M059J (cell line): ENCODE results near the gene MIEF2. TPM values are rescaled to one million over a fixed set of nuclear protein-coding genes. Genes with fewer than 3 reads are reported as not detected.

Source experiments
- DNase-seq: peaks from one replicate; pipeline ENCODE4 v3.0.0-alpha.2; 2012; ENCODE audit warnings: low read depth
- total RNA-seq: library from RNA; depleted of rRNA; stranded (reverse); fragments of >200 nt; shearing (Covaris generic); gene quantifications from 2 replicates; pipeline ENCODE4 v1.2.3, GENCODE V29; 2014

The MIEF2 gene
- total RNA-seq, 1 experiment from 2014 or later, result 26.4 TPM

DNA sequence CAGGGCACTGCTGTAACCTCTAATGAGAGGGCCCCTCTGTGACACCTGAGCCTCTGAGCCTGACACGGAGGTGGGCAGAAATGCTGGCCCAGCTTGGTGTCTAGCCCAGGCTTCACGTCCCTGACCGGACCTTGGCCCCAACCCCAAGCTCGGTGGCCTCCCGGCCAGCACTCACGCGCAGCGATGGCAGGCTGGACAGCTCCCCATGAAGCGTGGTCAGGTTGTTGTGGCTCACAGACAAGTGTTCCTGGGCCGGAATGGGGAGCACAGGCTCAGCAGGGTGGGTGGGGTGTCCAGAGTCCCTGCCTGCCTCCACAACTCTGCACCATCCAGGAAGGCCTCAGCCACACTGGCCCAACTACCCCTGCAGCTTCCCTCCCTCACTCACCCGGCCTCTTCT is 4.1 kb upstream of the MIEF2 start:
- DNase-seq, result no peak

DNA sequence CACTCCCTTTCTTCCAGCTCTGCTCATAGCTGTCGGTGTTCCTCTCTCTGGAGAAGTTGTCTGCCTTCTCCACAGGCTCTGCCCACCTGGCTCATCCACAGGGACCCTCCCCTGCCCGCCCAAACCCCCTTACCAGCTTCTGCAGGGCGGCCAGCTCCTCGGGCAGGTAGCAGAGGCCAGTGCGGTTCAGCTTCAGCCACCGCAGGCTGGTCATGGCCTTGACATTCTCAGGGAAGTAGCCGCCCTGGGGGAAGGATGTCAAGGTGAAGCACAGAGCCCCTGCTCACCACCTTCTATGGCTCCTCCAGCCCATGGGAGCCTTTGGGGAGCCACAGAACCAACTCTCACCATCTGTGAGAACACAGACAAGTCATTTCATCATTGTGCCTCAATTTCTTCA is 3.7 kb upstream of the MIEF2 start:
- DNase-seq, result no peak

DNA sequence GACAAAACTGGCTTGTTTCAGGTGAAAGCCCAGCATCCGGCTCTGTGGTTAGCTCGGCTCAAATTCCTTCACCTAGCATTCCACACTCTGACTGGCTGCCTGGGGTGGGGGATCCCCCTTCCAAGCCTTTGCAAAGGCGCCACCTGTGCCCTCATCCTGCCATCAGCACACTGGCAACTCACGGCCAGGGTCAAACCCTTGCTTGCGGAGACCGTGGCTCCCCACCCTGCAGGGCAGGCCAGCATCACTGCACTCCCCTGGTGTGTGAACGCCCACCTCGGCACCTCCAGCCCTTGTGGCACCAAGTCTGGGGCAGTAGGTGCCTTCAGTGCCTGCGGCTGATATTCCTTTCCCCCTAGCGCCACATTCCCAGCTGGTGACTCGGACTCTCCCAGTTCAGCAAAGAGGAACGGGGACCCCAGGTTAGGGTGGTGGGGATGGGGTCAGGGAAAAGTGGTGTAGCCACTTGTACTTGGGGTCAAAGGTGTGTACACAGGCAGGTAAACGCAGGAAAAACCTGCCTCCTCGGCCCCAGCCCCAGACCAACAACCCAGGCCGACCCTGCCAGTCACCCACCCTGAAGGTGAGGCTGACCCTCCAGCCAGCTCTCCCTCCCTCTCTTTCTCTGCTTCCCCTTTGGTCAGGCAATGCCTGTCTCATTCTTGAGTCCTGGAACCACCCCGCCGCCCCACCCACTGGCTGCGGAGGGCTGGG is 3.0 kb upstream of the MIEF2 start:
- DNase-seq, result peak; percentile 73

DNA sequence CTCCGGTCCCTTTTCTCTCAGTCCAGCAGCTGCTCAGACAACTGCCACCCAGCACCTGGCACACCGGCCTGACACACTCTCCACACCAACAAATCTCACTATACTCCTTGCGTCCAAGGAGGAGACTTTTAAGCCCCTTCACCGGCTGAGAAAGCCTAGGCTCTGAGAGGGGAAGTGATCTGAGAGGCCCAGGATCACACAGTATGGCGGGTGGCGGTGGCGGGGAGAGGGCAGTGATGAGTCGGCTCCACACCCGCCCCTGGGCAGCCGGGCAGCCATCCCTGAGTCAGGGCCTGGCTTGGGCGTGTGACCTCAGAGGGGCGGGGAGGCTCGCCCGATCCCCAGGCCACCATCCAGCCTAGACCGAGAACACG is 2.5 kb upstream of the MIEF2 start:
- DNase-seq, result peak; percentile 86

DNA sequence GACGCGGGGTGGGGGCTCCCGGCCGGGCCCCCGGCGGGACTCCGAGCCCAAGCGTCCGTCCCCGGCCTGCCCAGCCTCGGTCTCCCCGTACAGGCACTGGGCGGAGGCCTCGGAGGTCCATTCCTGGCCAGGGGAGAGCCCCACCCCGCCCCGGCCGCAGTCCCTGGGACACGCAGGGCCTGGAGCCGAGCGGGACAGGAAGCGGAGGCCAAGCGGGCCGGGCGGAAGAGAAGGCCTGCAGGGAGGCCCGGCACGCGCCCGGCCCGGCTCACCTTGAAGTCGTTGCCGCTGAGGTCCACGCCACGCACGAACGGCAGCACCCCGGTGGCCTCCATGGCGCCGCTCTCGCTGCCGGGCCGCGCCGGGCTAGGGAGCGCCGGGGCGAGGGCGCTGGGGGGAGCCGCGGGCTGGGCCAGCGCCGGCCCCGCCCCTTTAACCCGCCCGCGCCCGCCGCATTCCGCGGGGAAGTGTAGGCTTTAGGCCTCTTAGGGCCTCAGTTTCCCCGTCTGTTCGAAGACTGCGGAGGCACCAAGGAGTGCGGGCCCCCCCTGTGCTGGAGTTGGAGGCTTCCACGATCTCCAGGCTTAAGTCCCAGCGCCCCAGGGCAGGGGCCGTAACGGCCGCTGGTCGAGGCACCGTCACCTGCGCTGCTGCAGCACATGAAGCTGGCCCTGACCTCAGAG is 2.0 kb upstream of the MIEF2 start, which contains the start of gene FLII:
Gene FLII, minus strand, starts transcription at position 383 of the 683 bp plus-strand sequence. Its CDS starts 48 bp downstream, at position 335.
- peak; percentile 50 for DNase-seq

DNA sequence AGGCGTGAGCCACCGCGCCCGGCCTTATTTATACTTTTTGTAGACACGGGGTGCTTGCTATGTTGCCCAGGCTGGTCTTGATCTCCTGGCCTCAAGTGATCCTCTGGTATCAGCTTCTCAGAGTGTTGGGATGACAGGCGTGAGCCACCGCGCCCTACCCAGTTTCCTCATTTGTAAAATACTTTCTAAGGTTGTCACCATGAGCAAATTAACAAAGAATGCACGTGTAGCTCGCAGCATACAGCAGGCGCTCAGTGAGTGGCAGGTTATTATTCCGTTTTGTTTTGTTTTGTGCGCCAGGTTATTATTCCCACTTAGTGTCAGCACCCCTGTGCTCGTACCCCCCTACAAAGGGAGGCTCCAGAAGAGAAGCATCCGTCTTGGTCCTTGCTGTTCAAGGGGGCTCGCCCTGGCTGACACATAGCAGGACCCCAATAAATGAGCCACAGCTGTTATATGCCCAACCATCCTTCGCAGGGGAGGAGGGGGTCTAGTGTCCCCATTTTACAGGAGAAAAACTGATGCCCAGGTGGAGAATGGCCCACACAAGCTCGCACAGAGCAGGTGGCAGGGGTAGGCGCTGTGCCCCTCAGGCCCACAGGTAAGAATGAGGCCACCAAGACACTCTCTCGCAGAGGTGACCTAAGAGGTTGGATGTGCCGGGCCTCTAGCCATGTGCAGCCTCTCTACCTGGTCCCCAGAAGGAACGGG is 686 bp upstream of the MIEF2 start:
- peak; percentile 81 for DNase-seq

DNA sequence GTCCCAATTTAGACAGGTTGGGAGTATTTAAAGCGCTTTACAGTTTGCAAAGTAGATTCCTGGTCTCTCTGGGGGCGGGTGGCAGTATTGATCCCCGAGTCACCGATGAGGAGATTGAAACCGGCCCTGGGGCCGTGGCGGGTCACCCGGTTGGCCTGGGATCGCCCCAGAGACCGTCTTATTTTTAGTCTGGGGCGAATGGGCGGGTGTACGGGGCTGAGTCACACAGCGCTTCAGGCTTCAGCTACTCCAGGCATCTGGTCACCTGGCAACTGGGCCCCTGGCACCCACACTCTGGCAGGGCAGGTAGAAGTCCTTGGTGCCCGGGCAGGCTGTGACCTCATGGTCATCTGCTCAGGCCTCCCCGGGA is 669 bp downstream of the MIEF2 start:
- peak; percentile 89 for DNase-seq

DNA sequence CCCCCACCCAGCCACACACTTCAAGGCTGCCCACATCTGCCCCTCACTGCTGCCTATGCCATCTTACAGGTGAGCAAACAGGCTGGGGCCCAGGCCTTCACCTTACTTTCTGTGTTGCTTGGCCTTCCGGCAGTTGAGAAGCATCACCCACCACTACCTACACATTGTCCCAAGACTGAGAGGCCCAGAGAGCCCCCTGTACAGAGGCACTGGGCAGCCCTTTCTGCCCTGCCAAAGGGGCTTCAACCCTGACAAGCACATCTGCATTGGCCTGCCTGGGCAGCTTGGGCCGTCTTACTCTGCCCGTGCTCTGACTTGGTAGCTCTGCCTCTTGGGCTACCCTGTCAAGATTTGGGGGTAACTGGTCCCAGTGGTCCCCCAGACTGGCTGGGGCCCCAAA is 1.2 kb downstream of the MIEF2 start:
- DNase-seq, result no peak

DNA sequence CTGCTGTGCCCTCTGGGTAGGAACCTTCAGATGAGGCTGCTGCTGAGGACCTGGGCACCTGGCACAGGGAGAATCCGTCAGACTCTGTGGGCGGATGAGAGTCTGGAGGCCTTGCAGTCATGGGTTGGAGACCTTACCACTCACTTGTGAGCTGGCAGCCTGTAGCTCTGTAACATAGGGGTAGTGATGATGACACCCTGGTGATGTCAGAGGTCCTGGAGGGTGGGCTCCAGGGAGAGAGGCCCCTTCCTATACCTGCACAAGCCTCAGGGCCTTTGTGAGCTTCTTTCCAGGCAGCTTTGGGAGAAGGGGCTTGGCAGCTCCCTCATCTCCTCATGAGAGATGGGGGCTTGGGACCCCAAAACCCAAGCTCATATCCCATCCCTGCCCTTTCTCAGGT is 1.6 kb downstream of the MIEF2 start:
- no peak for DNase-seq

DNA sequence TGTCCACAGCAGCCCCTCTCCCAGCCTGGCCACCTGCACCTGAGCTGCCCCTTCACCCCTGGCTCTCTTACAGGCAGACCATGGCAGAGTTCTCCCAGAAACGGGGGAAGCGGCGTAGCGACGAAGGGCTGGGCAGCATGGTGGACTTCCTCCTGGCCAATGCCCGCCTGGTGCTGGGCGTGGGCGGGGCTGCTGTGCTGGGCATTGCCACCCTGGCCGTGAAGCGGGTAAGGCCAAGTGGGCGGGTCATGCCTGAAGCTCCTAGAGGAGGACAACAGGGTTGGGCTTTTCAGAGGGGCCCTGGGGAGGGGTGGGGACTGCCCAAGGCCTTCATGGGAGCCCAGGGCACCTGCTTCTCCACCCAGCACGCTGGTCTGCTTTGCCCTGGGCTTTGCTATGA is 2.2 kb downstream of the MIEF2 start:
- DNase-seq, result no peak

DNA sequence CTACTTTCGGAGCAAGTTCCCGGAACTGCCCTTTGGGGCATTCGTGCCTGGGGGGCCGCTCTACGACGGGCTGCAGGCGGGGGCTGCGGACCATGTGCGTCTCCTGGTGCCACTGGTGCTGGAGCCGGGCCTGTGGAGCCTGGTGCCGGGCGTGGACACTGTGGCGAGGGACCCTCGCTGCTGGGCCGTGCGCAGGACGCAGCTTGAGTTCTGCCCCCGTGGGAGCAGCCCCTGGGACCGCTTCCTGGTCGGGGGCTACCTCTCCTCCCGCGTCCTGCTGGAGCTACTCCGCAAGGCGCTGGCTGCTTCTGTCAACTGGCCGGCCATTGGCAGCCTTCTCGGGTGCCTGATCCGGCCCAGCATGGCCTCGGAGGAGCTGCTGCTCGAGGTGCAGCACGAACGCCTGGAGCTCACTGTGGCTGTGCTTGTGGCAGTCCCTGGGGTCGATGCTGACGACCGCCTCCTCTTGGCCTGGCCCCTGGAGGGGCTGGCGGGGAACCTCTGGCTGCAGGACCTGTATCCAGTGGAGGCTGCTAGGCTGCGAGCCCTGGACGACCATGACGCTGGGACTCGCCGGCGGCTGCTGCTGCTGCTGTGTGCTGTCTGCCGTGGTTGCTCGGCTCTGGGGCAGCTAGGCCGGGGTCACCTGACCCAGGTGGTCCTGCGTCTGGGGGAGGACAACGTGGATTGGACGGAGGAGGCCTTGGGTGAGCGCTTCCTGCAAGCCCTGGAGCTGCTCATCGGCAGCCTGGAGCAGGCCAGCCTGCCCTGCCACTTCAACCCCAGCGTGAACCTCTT is 3.6 kb downstream of the MIEF2 start:
- no peak for DNase-seq

DNA sequence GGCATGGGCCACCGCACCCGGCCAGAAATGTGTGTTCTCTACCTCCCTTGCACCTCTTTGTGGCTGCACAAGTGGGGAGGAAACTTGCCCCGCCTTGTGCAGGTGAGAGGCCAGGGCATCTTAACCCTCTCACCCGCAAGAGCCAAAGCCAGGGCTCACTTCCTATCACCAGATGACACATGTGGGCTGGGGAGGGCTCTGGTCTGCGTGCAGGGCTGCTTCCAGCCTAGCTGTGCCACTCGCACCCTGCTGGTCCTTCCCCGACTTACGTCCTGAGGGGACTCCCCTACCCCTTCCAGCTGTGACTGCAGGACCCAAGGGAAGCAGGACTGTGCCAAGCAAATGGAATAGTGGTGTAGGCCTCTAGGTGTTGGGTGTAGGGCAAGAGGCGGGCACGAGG is 6.9 kb downstream of the MIEF2 start:
- DNase-seq, result no peak

DNA sequence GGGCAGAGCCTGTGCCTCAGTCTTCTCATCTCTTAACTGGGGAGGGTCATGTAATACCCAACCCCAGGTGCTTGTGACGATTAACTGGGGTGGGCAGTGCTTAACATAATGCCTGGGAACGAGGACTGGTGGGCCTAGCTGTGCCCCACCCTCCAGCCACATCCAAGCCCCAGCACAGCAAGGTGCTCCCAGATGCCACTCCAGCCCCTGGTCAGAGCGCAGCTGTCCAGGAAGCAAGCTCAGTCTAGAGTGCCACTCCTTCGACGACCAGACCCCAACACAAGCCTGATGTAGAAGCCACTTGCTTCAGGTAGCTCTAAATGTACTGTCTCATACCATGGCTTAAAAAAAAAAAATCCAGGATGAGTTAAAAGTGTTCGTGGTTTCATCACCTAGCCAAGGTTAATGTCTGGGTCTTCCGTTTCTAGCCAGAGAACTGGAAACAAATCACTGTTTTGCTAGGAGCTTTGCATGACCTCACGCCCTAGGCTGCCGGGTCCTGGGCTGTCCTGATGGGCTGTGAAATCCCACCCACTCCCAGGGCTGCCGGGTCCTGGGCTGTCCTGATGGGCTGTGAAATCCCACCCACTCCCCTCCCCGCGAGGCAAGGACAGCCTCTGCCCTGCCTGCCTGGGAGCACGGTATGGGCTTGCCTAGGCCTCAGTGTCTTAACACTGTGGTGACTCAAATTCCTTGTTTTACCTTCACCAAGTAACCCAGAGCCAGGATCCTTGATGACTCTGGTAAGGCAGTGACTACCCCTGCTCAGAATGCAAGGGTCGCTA is 7.7 kb downstream of the MIEF2 start:
- peak; percentile 61 for DNase-seq

DNA sequence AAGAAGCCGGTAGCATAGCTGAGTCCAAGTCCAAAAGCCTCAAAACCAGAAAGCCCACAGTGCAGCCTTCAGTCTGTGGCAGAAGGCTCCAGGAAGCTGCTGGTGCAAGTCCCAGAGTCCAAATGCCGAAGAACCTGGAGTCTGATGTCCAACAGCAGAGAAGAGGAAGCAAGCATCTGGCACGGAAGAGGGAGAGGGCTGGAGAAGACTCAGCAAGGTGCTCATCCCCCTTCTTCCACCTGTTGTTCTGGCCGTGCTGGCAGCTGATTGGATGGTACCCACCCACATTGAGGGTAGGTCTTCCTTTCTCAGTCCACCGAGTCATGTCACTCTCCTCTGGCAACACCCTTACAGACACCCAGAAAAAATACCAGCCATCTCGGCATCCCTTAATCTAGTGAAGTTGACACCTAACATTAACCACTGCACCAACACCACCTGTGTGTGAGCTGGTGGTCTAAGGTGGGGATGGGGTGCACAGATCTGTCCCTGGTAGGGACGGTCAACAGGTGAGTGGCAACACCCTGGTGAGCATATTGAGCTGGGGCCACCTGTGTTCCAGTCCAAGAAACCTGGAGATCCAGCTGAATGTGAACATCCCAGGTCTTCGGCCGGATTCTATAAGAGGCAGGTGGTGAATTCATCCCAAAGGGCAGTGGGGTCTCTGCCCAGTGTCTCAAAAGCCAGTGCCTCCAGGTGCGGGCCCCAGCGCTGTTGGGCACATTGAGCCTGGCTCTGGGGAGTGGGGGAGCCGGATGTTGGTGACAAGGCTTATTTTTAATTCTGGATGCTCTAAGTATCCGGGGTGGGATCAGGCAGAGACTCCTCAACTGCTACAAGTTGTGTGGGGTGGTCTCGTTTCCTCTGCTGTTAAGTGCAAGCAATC is 9.8 kb downstream of the MIEF2 start:
- DNase-seq, result no peak

DNA sequence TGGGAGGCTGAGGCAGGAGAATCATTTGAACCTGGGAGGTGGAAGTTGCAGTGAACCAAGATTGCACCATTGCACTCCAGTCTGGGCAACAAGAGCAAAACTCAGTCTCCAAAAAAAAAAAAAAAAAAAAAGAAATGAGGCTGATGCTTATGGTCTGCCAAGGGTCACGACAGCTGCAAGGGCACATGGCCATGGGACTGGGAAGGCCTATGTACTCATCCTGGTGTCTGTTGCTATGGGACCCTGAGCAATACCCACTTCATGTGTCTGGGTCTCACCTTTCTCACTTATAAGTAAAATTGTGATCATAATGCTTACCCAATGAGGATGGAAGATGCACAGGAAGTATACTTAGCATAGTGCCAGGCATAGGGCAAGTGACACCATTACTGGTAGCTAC is 16.6 kb downstream of the MIEF2 start:
- DNase-seq, result no peak

DNA sequence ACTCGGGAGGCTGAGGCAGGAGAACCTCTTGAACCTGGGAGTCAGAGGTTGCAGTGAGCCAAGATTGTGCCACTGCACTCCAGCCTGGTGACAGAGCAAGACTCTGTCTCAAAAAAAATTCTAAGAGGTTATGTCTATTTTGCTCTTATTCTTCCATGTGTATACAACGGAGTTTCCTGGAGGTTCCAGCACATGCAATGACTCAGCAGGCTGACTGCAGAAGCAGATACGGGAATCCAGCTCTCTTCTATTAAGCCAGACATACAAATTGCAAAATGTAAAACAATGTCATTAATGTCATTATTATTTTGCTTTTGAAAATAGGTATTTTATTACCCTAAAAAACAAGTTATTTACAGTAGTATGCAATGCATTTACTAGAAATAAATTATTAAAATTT is 18.4 kb downstream of the MIEF2 start:
- DNase-seq, result no peak

DNA sequence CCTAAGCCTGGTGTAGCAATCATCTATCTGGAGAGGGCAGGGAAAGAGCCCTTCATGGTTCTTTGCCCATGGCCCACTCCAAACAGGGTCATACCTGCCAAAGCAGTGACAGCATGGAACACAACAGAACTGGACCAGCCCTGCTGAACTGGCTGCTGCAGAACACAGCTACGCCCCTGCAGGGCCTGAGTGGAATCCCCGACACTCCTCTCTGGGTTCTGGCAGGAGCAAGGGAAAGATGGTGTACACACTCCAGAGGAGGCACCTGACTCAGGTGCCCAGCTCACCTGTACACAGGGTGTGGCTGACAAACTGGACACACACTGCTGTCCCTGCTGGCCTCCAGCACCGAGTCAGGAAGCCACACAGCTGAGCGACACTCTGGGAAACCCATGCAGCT is 19.8 kb downstream of the MIEF2 start:
- no peak for DNase-seq

DNA sequence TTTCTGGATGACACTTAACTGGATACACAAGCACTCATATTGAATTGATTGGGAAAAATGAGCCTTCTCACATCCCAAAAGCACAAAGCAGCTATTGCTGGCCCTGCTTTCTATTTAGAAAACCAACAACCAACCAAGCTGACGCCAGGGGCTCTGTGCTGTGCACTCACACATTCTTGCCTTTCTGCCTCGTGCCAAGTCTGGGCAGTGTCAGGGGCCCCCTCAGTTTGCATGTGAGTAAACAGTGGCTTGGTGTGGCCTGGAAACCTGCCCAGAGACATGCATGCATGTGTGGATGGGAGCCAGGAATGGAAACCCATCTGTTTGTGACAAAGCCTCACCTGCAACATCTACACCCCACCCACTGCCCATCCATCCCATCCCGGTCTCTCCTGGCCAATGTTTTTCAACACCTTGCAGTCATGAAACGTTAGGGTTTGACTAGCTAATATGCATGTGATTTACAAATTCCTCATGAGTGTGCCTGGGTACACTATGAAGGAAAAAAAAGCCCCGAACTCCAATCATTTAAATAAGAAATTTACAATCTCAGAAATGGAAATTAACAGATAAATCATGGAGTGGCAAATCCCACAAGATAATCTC is 20.4 kb downstream of the MIEF2 start:
- DNase-seq, result no peak

DNA sequence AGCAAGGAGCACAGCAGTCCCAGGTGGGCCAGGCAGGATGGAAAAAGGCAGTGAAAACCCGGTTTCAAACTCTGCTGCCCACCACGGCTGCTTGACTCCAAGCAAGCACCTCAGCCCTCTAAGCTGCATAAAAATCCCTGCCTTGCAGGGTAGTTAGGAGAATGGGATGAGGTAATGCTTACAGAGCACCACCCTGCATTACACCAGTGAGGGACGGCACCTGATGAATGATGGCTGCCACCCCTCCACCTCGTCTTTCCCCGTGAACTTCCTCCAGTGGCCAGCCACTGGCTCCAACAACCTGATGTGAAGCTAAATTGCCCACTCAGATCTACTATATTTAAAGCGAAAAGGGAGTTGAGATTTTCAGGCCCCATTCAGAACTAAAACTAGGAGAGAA is 21.3 kb downstream of the MIEF2 start:
- DNase-seq, result no peak

DNA sequence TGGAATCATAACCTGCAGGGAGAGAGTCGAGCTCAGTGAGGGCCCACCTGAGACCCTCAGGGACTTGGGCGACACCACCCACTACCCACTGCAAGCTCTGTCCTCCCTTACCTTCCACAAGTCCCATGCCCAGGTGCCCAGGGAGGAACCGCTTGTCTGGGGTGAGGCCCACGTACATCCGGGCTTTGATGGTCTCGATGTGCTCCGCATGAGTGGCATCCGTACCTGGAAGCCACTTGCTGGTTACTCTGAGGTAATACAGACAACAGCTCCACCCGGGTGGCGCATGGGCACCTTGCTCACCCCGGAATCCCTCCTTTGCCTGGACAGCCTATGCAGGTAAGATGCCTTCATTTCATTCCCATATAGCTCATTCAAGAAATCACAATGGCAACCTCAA is 24.8 kb downstream of the MIEF2 start:
- DNase-seq, result no peak
